Measurements from ENCODE around the gene TBXAS1. TPM values are rescaled to one million over a fixed set of nuclear protein-coding genes. Genes with fewer than 3 reads are reported as not detected.

The TBXAS1 gene
- total RNA-seq, 1 donor from 2014 or later = 3.8 TPM

DNA sequence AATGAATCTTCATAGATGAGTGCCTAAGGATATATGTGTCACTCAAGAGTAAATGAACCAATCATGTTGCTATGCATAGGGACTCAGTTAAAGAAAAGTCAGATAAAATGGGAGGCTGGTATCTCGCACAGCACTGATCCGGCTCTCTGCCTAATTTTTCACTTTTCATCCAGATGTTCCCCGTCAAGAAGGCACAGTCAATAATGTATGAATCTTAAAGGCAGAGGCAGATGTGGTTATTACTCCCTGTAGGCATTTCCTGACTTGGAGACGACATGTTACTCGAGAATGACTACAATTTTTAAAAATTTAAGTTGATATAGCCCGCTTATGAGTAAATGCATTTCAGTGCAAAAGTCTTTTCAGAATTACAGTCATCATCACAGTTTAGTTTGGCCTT, 113.6 kb downstream of the TBXAS1 start:
- H3K4me3 ChIP-seq = no peak overlapping the region
- no peaks in the 10 kb centered on the region for H3K36me3 ChIP-seq
- H3K9me3 ChIP-seq = peaks cover 0 to 5% of the 10 kb centered on the region in 2 donors
- H3K27me3 ChIP-seq = no peaks in the 10 kb centered on the region
- H3K27ac ChIP-seq = no peak overlapping the region
- intact Hi-C loops (cut with DNase I) = no loop called here
- H3K4me1 ChIP-seq = no peaks in the 10 kb centered on the region
- no peak for DNase-seq (ENCODE audit: low spot score in 2 of 2)
- TF ChIP-seq, protein P1, sequence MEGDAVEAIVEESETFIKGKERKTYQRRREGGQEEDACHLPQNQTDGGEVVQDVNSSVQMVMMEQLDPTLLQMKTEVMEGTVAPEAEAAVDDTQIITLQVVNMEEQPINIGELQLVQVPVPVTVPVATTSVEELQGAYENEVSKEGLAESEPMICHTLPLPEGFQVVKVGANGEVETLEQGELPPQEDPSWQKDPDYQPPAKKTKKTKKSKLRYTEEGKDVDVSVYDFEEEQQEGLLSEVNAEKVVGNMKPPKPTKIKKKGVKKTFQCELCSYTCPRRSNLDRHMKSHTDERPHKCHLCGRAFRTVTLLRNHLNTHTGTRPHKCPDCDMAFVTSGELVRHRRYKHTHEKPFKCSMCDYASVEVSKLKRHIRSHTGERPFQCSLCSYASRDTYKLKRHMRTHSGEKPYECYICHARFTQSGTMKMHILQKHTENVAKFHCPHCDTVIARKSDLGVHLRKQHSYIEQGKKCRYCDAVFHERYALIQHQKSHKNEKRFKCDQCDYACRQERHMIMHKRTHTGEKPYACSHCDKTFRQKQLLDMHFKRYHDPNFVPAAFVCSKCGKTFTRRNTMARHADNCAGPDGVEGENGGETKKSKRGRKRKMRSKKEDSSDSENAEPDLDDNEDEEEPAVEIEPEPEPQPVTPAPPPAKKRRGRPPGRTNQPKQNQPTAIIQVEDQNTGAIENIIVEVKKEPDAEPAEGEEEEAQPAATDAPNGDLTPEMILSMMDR (IDR thresholded peaks at IDR 0.05) = no peak

DNA sequence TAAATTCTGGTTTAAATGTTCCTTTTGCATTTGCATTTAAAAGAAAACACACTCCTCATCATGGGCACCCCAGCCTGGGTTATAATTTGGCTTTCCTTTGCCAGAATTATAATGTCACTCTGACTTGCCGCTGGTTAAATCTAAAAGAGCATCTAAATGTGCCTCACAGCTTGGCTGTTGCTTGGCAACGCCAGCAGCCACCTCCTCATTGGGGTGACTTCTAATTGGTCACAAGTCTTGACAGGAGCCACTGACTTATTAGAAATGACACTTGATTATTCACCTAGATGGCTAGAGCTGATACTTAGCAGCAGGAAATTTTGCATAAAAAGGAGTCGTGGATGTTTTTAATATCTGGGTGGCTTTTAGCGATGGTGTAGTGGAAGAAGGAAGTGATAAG, 114.3 kb downstream of the TBXAS1 start:
- Histone ChIP-seq H3K4me3 (no peak overlapping the region), H3K36me3 (no peaks in the 10 kb centered on the region), H3K27me3 (no peaks in the 10 kb centered on the region), H3K27ac (no peak overlapping the region), H3K9me3 (peaks cover 0 to 5% of the 10 kb centered on the region in 2 donors), H3K4me1 (no peaks in the 10 kb centered on the region)
- TF ChIP-seq, protein P1 (IDR thresholded peaks at IDR 0.05) = no peak
- no peak for DNase-seq (ENCODE audit: low spot score in 2 of 2)
- intact Hi-C loops (cut with DNase I) = no loop called here

DNA sequence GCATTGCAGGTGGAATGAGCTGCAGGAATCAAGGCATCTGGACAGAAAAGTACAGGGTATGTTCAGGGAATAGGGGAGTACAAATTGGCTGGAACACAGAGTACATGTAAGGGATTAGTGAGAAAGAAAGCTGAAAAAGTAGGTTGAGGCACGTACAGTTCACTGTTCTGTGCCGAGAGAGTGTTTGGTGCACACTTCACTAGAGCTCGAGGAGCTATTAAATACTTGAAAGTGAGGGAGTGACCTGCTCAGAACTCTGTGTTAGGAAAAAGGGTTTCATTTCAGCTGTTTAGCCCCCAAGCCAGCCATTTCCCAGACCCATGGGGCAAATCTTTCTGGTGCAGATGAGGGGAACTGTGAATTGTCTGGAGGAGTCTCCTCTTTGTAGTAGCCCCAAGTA, 115.2 kb downstream of the TBXAS1 start:
- H3K27ac ChIP-seq = no peak overlapping the region
- TF ChIP-seq, protein P1 (IDR thresholded peaks at IDR 0.05) = no peak
- intact Hi-C loops (cut with DNase I) = no loop called here
- H3K27me3 ChIP-seq = no peaks in the 10 kb centered on the region
- no peaks in the 10 kb centered on the region for H3K4me1 ChIP-seq
- no peak for DNase-seq (ENCODE audit: low spot score in 2 of 2)
- H3K4me3 ChIP-seq = no peak overlapping the region
- peaks cover 0 to 5% of the 10 kb centered on the region in 2 donors for H3K9me3 ChIP-seq
- no peaks in the 10 kb centered on the region for H3K36me3 ChIP-seq

DNA sequence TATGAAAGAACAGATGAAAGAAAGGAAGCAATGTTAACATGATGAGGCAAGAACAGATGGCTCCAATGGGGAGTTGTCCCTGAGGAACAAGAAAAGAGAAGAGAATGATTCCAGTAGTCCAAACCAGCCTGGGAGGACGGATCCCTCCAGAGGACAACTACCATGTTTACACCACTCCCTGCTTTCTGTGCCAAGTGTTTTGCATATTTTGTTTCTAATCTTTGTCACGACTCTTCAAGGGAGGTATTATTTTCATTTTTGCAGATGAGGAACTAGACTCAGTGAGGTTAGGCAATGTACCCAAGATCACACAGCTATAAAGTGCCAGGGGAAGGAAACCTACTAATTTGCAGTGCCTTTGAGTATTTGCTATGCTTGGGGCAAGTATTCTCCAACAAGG, 117.5 kb downstream of the TBXAS1 start:
- no peak overlapping the region for H3K27ac ChIP-seq
- H3K4me1 ChIP-seq = no peaks in the 10 kb centered on the region
- intact Hi-C loops (cut with DNase I) = no loop called here
- H3K4me3 ChIP-seq = no peak overlapping the region
- H3K27me3 ChIP-seq = no peaks in the 10 kb centered on the region
- no peaks in the 10 kb centered on the region for H3K36me3 ChIP-seq
- no peak for DNase-seq (ENCODE audit: low spot score in 2 of 2)
- peaks cover 0 to 5% of the 10 kb centered on the region in 2 donors for H3K9me3 ChIP-seq
- TF ChIP-seq, protein P1 (IDR thresholded peaks at IDR 0.05) = no peak

DNA sequence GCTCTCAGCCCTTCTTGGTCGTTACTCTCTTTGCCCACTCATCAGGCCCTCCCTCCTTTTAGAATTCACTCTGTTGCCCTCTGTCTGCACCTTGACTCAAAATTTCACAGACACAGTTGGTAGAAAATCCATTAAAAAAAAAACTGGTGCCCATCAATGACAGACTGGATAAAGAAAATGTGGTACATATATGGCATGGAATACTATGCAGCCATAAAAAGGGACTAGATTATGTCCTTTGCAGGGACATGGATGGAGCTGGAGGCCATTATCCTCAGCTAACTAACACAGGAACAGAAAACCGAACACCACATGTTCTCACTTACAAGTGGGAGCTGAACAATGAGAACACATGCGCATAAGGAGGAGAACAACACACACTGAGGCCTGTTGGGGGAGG, 118.0 kb downstream of the TBXAS1 start:
- Histone ChIP-seq H3K9me3 (peaks cover 0 to 5% of the 10 kb centered on the region in 2 donors), H3K4me3 (no peak overlapping the region), H3K36me3 (no peaks in the 10 kb centered on the region), H3K27ac (no peak overlapping the region), H3K27me3 (no peaks in the 10 kb centered on the region), H3K4me1 (no peaks in the 10 kb centered on the region)
- TF ChIP-seq, protein P1 (IDR thresholded peaks at IDR 0.05) = no peak
- no peak for DNase-seq (ENCODE audit: low spot score in 2 of 2)
- intact Hi-C loops (cut with DNase I) = no loop called here

DNA sequence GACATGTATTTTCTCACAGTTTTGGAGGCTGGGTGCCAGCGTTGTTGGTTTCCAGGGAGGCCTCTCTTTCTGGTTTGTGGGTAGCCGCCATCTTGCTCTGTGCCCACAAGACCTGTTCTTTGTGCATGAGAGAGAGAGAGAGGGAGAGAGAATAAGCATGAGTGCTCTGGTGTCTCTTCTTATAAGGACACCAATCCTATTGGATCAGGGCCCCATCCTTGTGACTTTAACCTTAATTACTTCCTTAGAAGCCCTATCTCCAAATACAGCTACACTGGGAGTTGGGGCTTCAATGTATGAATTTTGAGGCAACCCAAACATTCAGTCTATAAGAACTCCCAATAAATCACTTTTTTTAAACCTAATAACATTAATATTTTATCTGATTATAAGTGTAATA, 119.1 kb downstream of the TBXAS1 start:
- DNase-seq (ENCODE audit: low spot score in 2 of 2) = no peak
- Histone ChIP-seq H3K27ac (no peak overlapping the region), H3K4me3 (no peak overlapping the region), H3K27me3 (no peaks in the 10 kb centered on the region), H3K9me3 (peaks cover 0 to 5% of the 10 kb centered on the region in 2 donors), H3K4me1 (no peaks in the 10 kb centered on the region), H3K36me3 (no peaks in the 10 kb centered on the region)
- TF ChIP-seq, protein P1 (IDR thresholded peaks at IDR 0.05) = no peak
- intact Hi-C loops (cut with DNase I) = no loop called here
